ENCODE measurements around the gene ABAT.

- no peak for TF ChIP-seq EZH2 (IDR thresholded peaks at IDR 0.05; ENCODE audit: borderline replicate concordance)
- no peak for TF ChIP-seq CTCF (IDR thresholded peaks at IDR 0.05; ENCODE audit: poor library complexity)
- TF ChIP-seq EZH2phosphoT487 (IDR thresholded peaks at IDR 0.05; ENCODE audit: low read depth, severe bottlenecking, unreplicated experiment) = no peak
These were observed 43.5 kb downstream of the ABAT start for GRCh38 chr16:8717892-8718415.
